ENCODE data around the gene PTCRA.

PTCRA gene

GRCh38 chr6:42929821-42930360, 14.0 kb downstream of the PTCRA start:
- 1 to 2% methylated on average over 16 of the region's 16 CpGs for WGBS, 2 experiments
- Histone ChIP-seq H3K9me3 (ENCODE audit: control insufficient read depth, low read length) (no peaks in the 10 kb centered on the region), H3K4me1 (ENCODE audit: control insufficient read depth, insufficient read depth, low read length) (no peaks in the 10 kb centered on the region), H3K27me3 (ENCODE audit: control insufficient read depth, insufficient read depth, low read length, poor library complexity, severe bottlenecking) (no peaks in the 10 kb centered on the region), H3K27ac (ENCODE audit: insufficient read depth, low read depth, low read length, poor library complexity, severe bottlenecking) (peak overlapping the region; percentile 97), H3K4me3 (ENCODE audit: insufficient read depth, low read depth, low read length) (peak overlapping the region; percentile 42), H3K36me3 (ENCODE audit: control insufficient read depth, insufficient read depth, low read length) (peaks cover 9% of the 10 kb centered on the region)

GRCh38 chr6:42932412-42932811, 16.6 kb downstream of the PTCRA start:
- peaks cover 18% of the 10 kb centered on the region for H3K36me3 ChIP-seq (ENCODE audit: control insufficient read depth, insufficient read depth, low read length)
- H3K9me3 ChIP-seq (ENCODE audit: control insufficient read depth, low read length): no peaks in the 10 kb centered on the region
- H3K4me1 ChIP-seq (ENCODE audit: control insufficient read depth, insufficient read depth, low read length): no peaks in the 10 kb centered on the region
- no peaks in the 10 kb centered on the region for H3K27me3 ChIP-seq (ENCODE audit: control insufficient read depth, insufficient read depth, low read length, poor library complexity, severe bottlenecking)
- no peak overlapping the region for H3K27ac ChIP-seq (ENCODE audit: insufficient read depth, low read depth, low read length, poor library complexity, severe bottlenecking)
- H3K4me3 ChIP-seq (ENCODE audit: insufficient read depth, low read depth, low read length): no peak overlapping the region
- 90 to 92% methylated on average over 3 of the region's 3 CpGs for WGBS, 2 experiments

- Histone ChIP-seq H3K36me3 (ENCODE audit: control insufficient read depth, insufficient read depth, low read length) (peaks cover 23% of the 10 kb centered on the region), H3K4me1 (ENCODE audit: control insufficient read depth, insufficient read depth, low read length) (no peaks in the 10 kb centered on the region), H3K4me3 (ENCODE audit: insufficient read depth, low read depth, low read length) (no peak overlapping the region), H3K9me3 (ENCODE audit: control insufficient read depth, low read length) (no peaks in the 10 kb centered on the region), H3K27ac (ENCODE audit: insufficient read depth, low read depth, low read length, poor library complexity, severe bottlenecking) (no peak overlapping the region), H3K27me3 (ENCODE audit: control insufficient read depth, insufficient read depth, low read length, poor library complexity, severe bottlenecking) (no peaks in the 10 kb centered on the region)
- WGBS, 2 experiments: 87 to 92% methylated on average over 3 of the region's 3 CpGs
Observed at GRCh38 chr6:42933205-42933604, 17.4 kb downstream of the PTCRA start.

- H3K4me3 ChIP-seq (ENCODE audit: insufficient read depth, low read depth, low read length): no peak overlapping the region
- WGBS, 2 experiments: 96 to 98% methylated on average over 7 of the region's 7 CpGs
- no peaks in the 10 kb centered on the region for H3K9me3 ChIP-seq (ENCODE audit: control insufficient read depth, low read length)
- peaks cover 24% of the 10 kb centered on the region for H3K36me3 ChIP-seq (ENCODE audit: control insufficient read depth, insufficient read depth, low read length)
- no peaks in the 10 kb centered on the region for H3K27me3 ChIP-seq (ENCODE audit: control insufficient read depth, insufficient read depth, low read length, poor library complexity, severe bottlenecking)
- H3K4me1 ChIP-seq (ENCODE audit: control insufficient read depth, insufficient read depth, low read length): no peaks in the 10 kb centered on the region
- H3K27ac ChIP-seq (ENCODE audit: insufficient read depth, low read depth, low read length, poor library complexity, severe bottlenecking): no peak overlapping the region
Observed at GRCh38 chr6:42935322-42935721, 19.5 kb downstream of the PTCRA start.

- H3K36me3 ChIP-seq (ENCODE audit: control insufficient read depth, insufficient read depth, low read length): peaks cover 24% of the 10 kb centered on the region
Observed at GRCh38 chr6:42936398-42936797, 20.5 kb downstream of the PTCRA start.

GRCh38 chr6:42937548-42938427, 21.9 kb downstream of the PTCRA start:
- H3K9me3 ChIP-seq (ENCODE audit: control insufficient read depth, low read length): no peaks in the 10 kb centered on the region
- WGBS, 2 experiments: 94 to 95% methylated on average over 13 of the region's 13 CpGs
- H3K27ac ChIP-seq (ENCODE audit: insufficient read depth, low read depth, low read length, poor library complexity, severe bottlenecking): no peak overlapping the region
- H3K4me1 ChIP-seq (ENCODE audit: control insufficient read depth, insufficient read depth, low read length): no peaks in the 10 kb centered on the region
- H3K4me3 ChIP-seq (ENCODE audit: insufficient read depth, low read depth, low read length): no peak overlapping the region
- H3K36me3 ChIP-seq (ENCODE audit: control insufficient read depth, insufficient read depth, low read length): peaks cover 24% of the 10 kb centered on the region
- H3K27me3 ChIP-seq (ENCODE audit: control insufficient read depth, insufficient read depth, low read length, poor library complexity, severe bottlenecking): no peaks in the 10 kb centered on the region

More at GRCh38 chr6:42936398-42936797, 20.5 kb downstream of the PTCRA start:
- Histone ChIP-seq H3K27ac (ENCODE audit: insufficient read depth, low read depth, low read length, poor library complexity, severe bottlenecking) (no peak overlapping the region), H3K4me1 (ENCODE audit: control insufficient read depth, insufficient read depth, low read length) (no peaks in the 10 kb centered on the region), H3K9me3 (ENCODE audit: control insufficient read depth, low read length) (no peaks in the 10 kb centered on the region), H3K27me3 (ENCODE audit: control insufficient read depth, insufficient read depth, low read length, poor library complexity, severe bottlenecking) (no peaks in the 10 kb centered on the region), H3K4me3 (ENCODE audit: insufficient read depth, low read depth, low read length) (no peak overlapping the region)
- WGBS, 2 experiments: 94 to 96% methylated on average over 11 of the region's 11 CpGs

- WGBS, 2 experiments: 94% methylated on average over 5 of the region's 5 CpGs
- H3K4me3 ChIP-seq (ENCODE audit: insufficient read depth, low read depth, low read length): no peak overlapping the region
- no peak overlapping the region for H3K27ac ChIP-seq (ENCODE audit: insufficient read depth, low read depth, low read length, poor library complexity, severe bottlenecking)
- no peaks in the 10 kb centered on the region for H3K27me3 ChIP-seq (ENCODE audit: control insufficient read depth, insufficient read depth, low read length, poor library complexity, severe bottlenecking)
- H3K4me1 ChIP-seq (ENCODE audit: control insufficient read depth, insufficient read depth, low read length): no peaks in the 10 kb centered on the region
- no peaks in the 10 kb centered on the region for H3K9me3 ChIP-seq (ENCODE audit: control insufficient read depth, low read length)
- peaks cover 24% of the 10 kb centered on the region for H3K36me3 ChIP-seq (ENCODE audit: control insufficient read depth, insufficient read depth, low read length)
Observed at GRCh38 chr6:42938428-42938796, 22.6 kb downstream of the PTCRA start.

GRCh38 chr6:42938987-42939809, 23.3 kb downstream of the PTCRA start:
- 90 to 93% methylated on average over 9 of the region's 9 CpGs for WGBS, 2 experiments
- Histone ChIP-seq H3K4me3 (ENCODE audit: insufficient read depth, low read depth, low read length) (no peak overlapping the region), H3K27ac (ENCODE audit: insufficient read depth, low read depth, low read length, poor library complexity, severe bottlenecking) (no peak overlapping the region), H3K9me3 (ENCODE audit: control insufficient read depth, low read length) (no peaks in the 10 kb centered on the region), H3K4me1 (ENCODE audit: control insufficient read depth, insufficient read depth, low read length) (no peaks in the 10 kb centered on the region), H3K36me3 (ENCODE audit: control insufficient read depth, insufficient read depth, low read length) (peaks cover 21% of the 10 kb centered on the region), H3K27me3 (ENCODE audit: control insufficient read depth, insufficient read depth, low read length, poor library complexity, severe bottlenecking) (no peaks in the 10 kb centered on the region)

GRCh38 chr6:42939810-42940167, 23.9 kb downstream of the PTCRA start:
- no peak overlapping the region for H3K27ac ChIP-seq (ENCODE audit: insufficient read depth, low read depth, low read length, poor library complexity, severe bottlenecking)
- H3K4me3 ChIP-seq (ENCODE audit: insufficient read depth, low read depth, low read length): no peak overlapping the region
- no peaks in the 10 kb centered on the region for H3K27me3 ChIP-seq (ENCODE audit: control insufficient read depth, insufficient read depth, low read length, poor library complexity, severe bottlenecking)
- no peaks in the 10 kb centered on the region for H3K4me1 ChIP-seq (ENCODE audit: control insufficient read depth, insufficient read depth, low read length)
- no peaks in the 10 kb centered on the region for H3K9me3 ChIP-seq (ENCODE audit: control insufficient read depth, low read length)
- 96% methylated on average over 4 of the region's 4 CpGs for WGBS, 2 experiments
- H3K36me3 ChIP-seq (ENCODE audit: control insufficient read depth, insufficient read depth, low read length): peaks cover 15% of the 10 kb centered on the region

GRCh38 chr6:42940493-42941045, 24.7 kb downstream of the PTCRA start:
- WGBS, 2 experiments: 93 to 97% methylated on average over 5 to 6 of the region's 6 CpGs
- Histone ChIP-seq H3K4me3 (ENCODE audit: insufficient read depth, low read depth, low read length) (no peak overlapping the region), H3K36me3 (ENCODE audit: control insufficient read depth, insufficient read depth, low read length) (peaks cover 11% of the 10 kb centered on the region), H3K4me1 (ENCODE audit: control insufficient read depth, insufficient read depth, low read length) (no peaks in the 10 kb centered on the region), H3K27ac (ENCODE audit: insufficient read depth, low read depth, low read length, poor library complexity, severe bottlenecking) (no peak overlapping the region), H3K27me3 (ENCODE audit: control insufficient read depth, insufficient read depth, low read length, poor library complexity, severe bottlenecking) (no peaks in the 10 kb centered on the region), H3K9me3 (ENCODE audit: control insufficient read depth, low read length) (no peaks in the 10 kb centered on the region)
